Fibroblast of the aortic adventitia (primary cell): ENCODE data around the gene PCNX4. TPM values are rescaled to one million over a fixed set of nuclear protein-coding genes. Genes with fewer than 3 reads are reported as not detected.

ENCODE experiments used
- DNase-seq: peaks from one replicate; pipeline ENCODE4 v3.0.0-alpha.2; 2010; ENCODE audit warnings: low read depth
- H3K4me3 ChIP-seq: 2 replicates; pipeline ENCODE4 v1.5.1; 2011; ENCODE audit warnings: low read depth, mild to moderate bottlenecking, control low read depth, low read length, moderate library complexity
- CTCF ChIP-seq: IDR thresholded peaks from 2 replicates; pipeline ENCODE4 v1.5.1; 2011; ENCODE audit warnings: mild to moderate bottlenecking, low read length, control low read depth, inconsistent platforms; ENCODE audit not compliant: insufficient read depth
- total RNA-seq: library from RNA; depleted of rRNA; stranded (reverse); fragments of >200 nt; gene quantifications from 2 replicates; pipeline ENCODE4 v1.2.3, GENCODE V29; 2012; ENCODE audit warnings: low replicate concordance

PCNX4 gene
- total RNA-seq, 1 donor = 114 TPM

GRCh38 chr14:60199321-60199720 is 107.6 kb downstream of the PCNX4 start:
- H3K4me3 ChIP-seq = no peak overlapping the region
- DNase-seq = no peak
- TF ChIP-seq CTCF = no peak

- no peak for TF ChIP-seq CTCF
- DNase-seq = no peak
- H3K4me3 ChIP-seq = no peak overlapping the region
Measured at GRCh38 chr14:60204104-60204842, 112.5 kb downstream of the PCNX4 start.

GRCh38 chr14:60204843-60205774 is 113.4 kb downstream of the PCNX4 start:
- no peak for DNase-seq
- TF ChIP-seq CTCF = no peak

GRCh38 chr14:60206249-60206670 is 114.5 kb downstream of the PCNX4 start:
- DNase-seq = no peak
- H3K4me3 ChIP-seq = no peak overlapping the region
- no peak for TF ChIP-seq CTCF

More at GRCh38 chr14:60204843-60205774, 113.4 kb downstream of the PCNX4 start:
- H3K4me3 ChIP-seq = no peak overlapping the region

GRCh38 chr14:60206837-60207533 is 115.3 kb downstream of the PCNX4 start:
- TF ChIP-seq CTCF = no peak
- no peak for DNase-seq
- no peak overlapping the region for H3K4me3 ChIP-seq

GRCh38 chr14:60210703-60211102 is 119.0 kb downstream of the PCNX4 start:
- no peak overlapping the region for H3K4me3 ChIP-seq
- no peak for DNase-seq
- no peak for TF ChIP-seq CTCF
